OCI-LY7 (cell line): ENCODE measurements around the gene KCNE1. TPM values are rescaled to one million over a fixed set of nuclear protein-coding genes. Genes with fewer than 3 reads are reported as not detected.

ENCODE experiments used
- BruUV-seq: library from RNA; stranded (reverse); fragments of 400-500 nt; replicated peaks from 2 replicates; lab custom pipeline; 2021; lab: Mats Ljungman, UMichigan
- CTCF ChIA-PET: fragments of 300-600 bp; sonication (Branson Sonifier 250); formaldehyde crosslinking; loops from one replicate; lab custom pipeline; 2022; ENCODE audit warnings: antibody characterized with exemption; ENCODE audit not compliant: unreplicated experiment; lab: Charles Lee
- POLR2A ChIA-PET: fragments of 300-600 bp; sonication (Branson Sonifier 250); formaldehyde crosslinking; loops from one replicate; lab custom pipeline; 2022; ENCODE audit warnings: antibody characterized with exemption; lab: Charles Lee
- DNase-seq: peaks from one replicate; pipeline ENCODE4 v3.0.0-alpha.2; 2015; ENCODE audit warnings: low spot score
- H2AFZ ChIP-seq: fragments of 200-600 bp; sonication (generic), shearing (Covaris generic); 2 replicates; pipeline ENCODE4 v1.6.1; 2014; ENCODE audit warnings: mild to moderate bottlenecking, antibody characterized with exemption, low read length, moderate library complexity
- H3K27ac ChIP-seq: fragments of 200-600 bp; sonication (generic); 2 replicates; pipeline ENCODE4 v1.5.1; 2014; ENCODE audit warnings: mixed run types, low read depth, mild to moderate bottlenecking, moderate library complexity, low read length, inconsistent platforms; ENCODE audit not compliant: poor library complexity, severe bottlenecking
- H3K36me3 ChIP-seq: fragments of 200-600 bp; sonication (generic); 2 replicates; pipeline ENCODE4 v1.6.1; 2014; ENCODE audit warnings: mild to moderate bottlenecking, antibody characterized with exemption, low read length, moderate library complexity, mixed read lengths; ENCODE audit not compliant: insufficient read depth
- H3K4me1 ChIP-seq: fragments of 200-600 bp; sonication (generic); 2 replicates; pipeline ENCODE4 v1.5.1; 2014; ENCODE audit warnings: mild to moderate bottlenecking, low read length; ENCODE audit not compliant: insufficient read depth, poor library complexity, severe bottlenecking
- H3K4me2 ChIP-seq: fragments of 200-600 bp; sonication (generic); 2 replicates; pipeline ENCODE4 v1.6.1; 2014; ENCODE audit warnings: mild to moderate bottlenecking, low read length
- H3K4me3 ChIP-seq: fragments of 200-600 bp; sonication (generic); 2 replicates; pipeline ENCODE4 v1.5.1; 2014; ENCODE audit warnings: mild to moderate bottlenecking, low read depth, low read length; ENCODE audit not compliant: poor library complexity, severe bottlenecking
- H3K79me2 ChIP-seq: fragments of 200-600 bp; sonication (generic); 2 replicates; pipeline ENCODE4 v1.6.1; 2016; ENCODE audit warnings: low read depth, mild to moderate bottlenecking, low read length, moderate library complexity, mixed read lengths; ENCODE audit not compliant: insufficient read depth
- H3K9me2 ChIP-seq: fragments of 200-600 bp; sonication (generic); 2 replicates; pipeline ENCODE4 v1.6.1; 2016; ENCODE audit warnings: mild to moderate bottlenecking, low read length, mixed read lengths; ENCODE audit not compliant: insufficient read depth
- H3K9me3 ChIP-seq: fragments of 200-600 bp; sonication (generic); 2 replicates; pipeline ENCODE4 v1.6.1; 2014; ENCODE audit warnings: mild to moderate bottlenecking, mixed run types, low read length, mixed read lengths
- H4K20me1 ChIP-seq: fragments of 200-600 bp; sonication (generic); 2 replicates; pipeline ENCODE4 v1.6.1; 2014; ENCODE audit warnings: mild to moderate bottlenecking, antibody characterized with exemption, low read length, moderate library complexity, mixed read lengths; ENCODE audit not compliant: insufficient read depth
- EZH2phosphoT487 ChIP-seq: fragments of 200-600 bp; sonication (generic); IDR thresholded peaks from 2 replicates; pipeline ENCODE4 v1.6.1; 2018; ENCODE audit warnings: low read depth, borderline replicate concordance, mild to moderate bottlenecking, mixed run types, antibody characterized with exemption, low read length, moderate library complexity, mixed read lengths
- intact Hi-C: fragments of 100-400 bp; cut with micrococcal nuclease; formaldehyde crosslinking; loops from one replicate; pipeline ENCODE4 v1.10.0; 2022; ENCODE audit not compliant: unreplicated experiment
- total RNA-seq, 2 experiments: library from RNA; depleted of rRNA in 1 of 2; stranded (reverse); fragments of >200 nt in 1 of 2; shearing (Covaris generic) in 1 of 2; gene quantifications; 2 replicates each; pipeline ENCODE4 v1.2.3, GENCODE V29; 2014 to 2022
- TF ChIP-seq, protein P1 (sequence below): fragments of 200-600 bp; sonication (generic); conservative IDR thresholded peaks from 2 replicates; pipeline ENCODE4 v1.5.1; 2014; ENCODE audit warnings: mild to moderate bottlenecking, antibody characterized with exemption, low read length, moderate library complexity, mixed read lengths

The KCNE1 gene
- total RNA-seq, 2 experiments from 2014 or later: 0.15 TPM; not detected in 1

DNA sequence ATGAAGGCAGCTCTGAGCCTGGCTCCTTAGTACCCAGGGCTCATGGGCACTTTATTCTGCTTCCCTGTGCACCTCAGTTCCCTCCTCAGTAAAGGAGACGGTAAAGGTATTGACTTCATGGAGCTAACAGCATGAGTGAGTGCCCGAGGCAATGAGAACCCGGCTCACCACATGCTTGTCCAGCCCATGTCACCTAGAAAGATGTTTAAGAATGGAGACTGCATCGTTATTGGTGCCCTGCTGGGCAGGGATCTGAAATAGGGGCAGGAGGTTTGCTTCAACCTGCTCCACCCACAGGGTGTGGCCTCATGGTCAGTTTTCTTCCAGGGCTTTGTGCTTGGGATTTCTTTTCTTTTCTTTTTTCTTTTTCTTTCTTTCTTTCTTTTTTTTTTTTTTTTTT lies 7.0 kb upstream of the KCNE1 start:
- no peaks in the 10 kb centered on the region for H3K36me3 ChIP-seq
- no peak overlapping the region for H3K27ac ChIP-seq
- CTCF ChIA-PET: no interaction called here
- H3K4me1 ChIP-seq: no peaks in the 10 kb centered on the region
- intact Hi-C loops: no loop called here
- no peaks in the 10 kb centered on the region for H3K9me3 ChIP-seq
- 0 out of 2 replicates have a peak, but pooled peaks cover 3% of the 10 kb centered on the region for H4K20me1 ChIP-seq
- no peak overlapping the region for H3K4me3 ChIP-seq
- H3K79me2 ChIP-seq: no peaks in the 10 kb centered on the region
- no peak overlapping the region for H2AFZ ChIP-seq
- no TSS peak for BruUV-seq
- DNase-seq: no peak
- no peaks in the 10 kb centered on the region for H3K9me2 ChIP-seq
- no peak overlapping the region for H3K4me2 ChIP-seq
- POLR2A ChIA-PET: interaction anchor here (0.7 kb wide), 1 partner anchor 207 kb away, joined by 3 read pairs; no protein-coding TSS in a partner anchor
- TF ChIP-seq, protein P1, sequence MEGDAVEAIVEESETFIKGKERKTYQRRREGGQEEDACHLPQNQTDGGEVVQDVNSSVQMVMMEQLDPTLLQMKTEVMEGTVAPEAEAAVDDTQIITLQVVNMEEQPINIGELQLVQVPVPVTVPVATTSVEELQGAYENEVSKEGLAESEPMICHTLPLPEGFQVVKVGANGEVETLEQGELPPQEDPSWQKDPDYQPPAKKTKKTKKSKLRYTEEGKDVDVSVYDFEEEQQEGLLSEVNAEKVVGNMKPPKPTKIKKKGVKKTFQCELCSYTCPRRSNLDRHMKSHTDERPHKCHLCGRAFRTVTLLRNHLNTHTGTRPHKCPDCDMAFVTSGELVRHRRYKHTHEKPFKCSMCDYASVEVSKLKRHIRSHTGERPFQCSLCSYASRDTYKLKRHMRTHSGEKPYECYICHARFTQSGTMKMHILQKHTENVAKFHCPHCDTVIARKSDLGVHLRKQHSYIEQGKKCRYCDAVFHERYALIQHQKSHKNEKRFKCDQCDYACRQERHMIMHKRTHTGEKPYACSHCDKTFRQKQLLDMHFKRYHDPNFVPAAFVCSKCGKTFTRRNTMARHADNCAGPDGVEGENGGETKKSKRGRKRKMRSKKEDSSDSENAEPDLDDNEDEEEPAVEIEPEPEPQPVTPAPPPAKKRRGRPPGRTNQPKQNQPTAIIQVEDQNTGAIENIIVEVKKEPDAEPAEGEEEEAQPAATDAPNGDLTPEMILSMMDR: no peak
- TF ChIP-seq EZH2phosphoT487: no peak

DNA sequence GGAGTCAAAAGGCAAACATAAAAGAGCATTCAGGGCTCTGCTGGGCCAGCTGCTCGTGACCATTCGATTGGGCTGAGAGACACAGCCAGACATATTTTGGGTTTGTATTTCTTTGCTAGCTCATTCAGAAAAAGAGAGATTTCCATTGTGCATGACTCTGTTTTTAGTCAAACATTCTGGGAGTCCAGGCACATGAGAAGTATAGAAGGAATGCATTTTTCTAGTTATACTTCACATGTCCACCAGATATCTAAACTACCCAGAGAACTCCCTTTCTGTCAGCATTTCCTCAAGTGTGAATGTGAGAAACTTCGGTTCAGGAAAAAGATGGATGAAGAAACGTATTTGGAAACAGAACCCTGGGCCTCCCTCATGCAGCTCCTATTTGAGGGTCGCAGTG lies 6.3 kb upstream of the KCNE1 start:
- CTCF ChIA-PET: no interaction called here
- intact Hi-C loops: no loop called here
- Histone ChIP-seq H3K4me2 (no peak overlapping the region), H3K36me3 (no peaks in the 10 kb centered on the region), H3K9me3 (no peaks in the 10 kb centered on the region), H3K79me2 (no peaks in the 10 kb centered on the region), H3K27ac (no peak overlapping the region), H3K4me3 (no peak overlapping the region), H3K9me2 (no peaks in the 10 kb centered on the region), H4K20me1 (0 out of 2 replicates have a peak, but pooled peaks cover 3% of the 10 kb centered on the region), H2AFZ (no peak overlapping the region), H3K4me1 (no peaks in the 10 kb centered on the region)
- no TSS peak for BruUV-seq
- no peak for TF ChIP-seq EZH2phosphoT487
- TF ChIP-seq, protein P1: no peak
- DNase-seq: no peak
- POLR2A ChIA-PET: interaction anchor here (1.0 kb wide), 1 partner anchor 14 kb away, joined by 3 read pairs; no protein-coding TSS in a partner anchor

DNA sequence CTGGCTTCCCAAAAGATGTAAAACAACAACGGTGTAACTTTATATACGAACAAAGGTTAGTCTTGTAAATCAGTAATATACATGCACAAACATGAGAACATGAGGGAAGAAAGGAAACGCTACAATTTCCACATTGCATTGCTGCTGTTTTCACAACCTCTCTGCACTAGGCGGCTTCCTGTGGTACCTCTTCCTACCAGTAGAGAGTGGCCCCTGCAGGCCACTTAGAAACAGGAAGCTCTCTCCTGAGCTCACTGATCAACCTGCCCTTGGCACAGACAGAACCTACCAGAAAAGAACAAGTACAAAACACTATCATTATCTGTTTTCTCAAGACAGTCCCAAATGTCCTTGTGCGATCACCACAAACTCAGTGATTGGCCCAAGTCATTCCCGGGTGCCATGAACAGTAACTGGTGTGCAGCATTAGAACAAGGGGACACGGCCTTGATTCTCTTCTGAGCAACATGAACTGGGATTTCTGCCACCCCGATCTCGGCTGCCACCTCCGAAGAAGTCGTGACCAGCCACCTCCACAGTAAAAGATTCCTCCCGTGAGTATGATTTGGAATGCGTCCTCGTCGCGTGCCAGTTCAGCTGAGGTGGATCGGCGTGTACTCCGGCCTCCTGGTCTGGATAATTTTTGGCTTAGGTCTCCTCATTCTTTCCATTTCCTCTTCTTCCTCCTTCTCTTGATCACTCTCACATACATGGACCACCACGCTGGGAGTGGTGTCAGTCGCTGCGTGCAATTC lies 5.7 kb upstream of the KCNE1 start:
- Histone ChIP-seq H2AFZ (no peak overlapping the region), H3K36me3 (no peaks in the 10 kb centered on the region), H4K20me1 (0 out of 2 replicates have a peak, but pooled peaks cover 3% of the 10 kb centered on the region), H3K79me2 (no peaks in the 10 kb centered on the region), H3K9me3 (no peaks in the 10 kb centered on the region), H3K4me2 (no peak overlapping the region), H3K9me2 (no peaks in the 10 kb centered on the region), H3K4me3 (no peak overlapping the region), H3K27ac (no peak overlapping the region), H3K4me1 (no peaks in the 10 kb centered on the region)
- TF ChIP-seq EZH2phosphoT487: no peak
- TF ChIP-seq, protein P1: peak; percentile 60
- BruUV-seq: no TSS peak
- ChIA-PET POLR2A (interaction anchor here (1.0 to 1.4 kb wide), 2 partner anchors 8 to 14 kb away, joined by 3 read pairs; no protein-coding TSS in a partner anchor), CTCF (interaction anchor here (0.6 kb wide), 1 partner anchor 59 kb away, joined by 3 read pairs; no protein-coding TSS in a partner anchor)
- intact Hi-C loops: no loop called here
- peak; percentile 43 for DNase-seq
